Astrocyte (in vitro differentiated cells and primary cell): Measurements from ENCODE around the gene FBLN1.

Experiments
- CTCF ChIP-seq: IDR thresholded peaks from 2 replicates; pipeline ENCODE4 v1.5.1; 2011; ENCODE audit warnings: low read depth, mild to moderate bottlenecking, inconsistent platforms, low read length, moderate library complexity; ENCODE audit not compliant: insufficient read depth
- EZH2 ChIP-seq: IDR thresholded peaks from 2 replicates; pipeline ENCODE4 v1.6.1; 2012; ENCODE audit warnings: mild to moderate bottlenecking, low read length, inconsistent platforms; ENCODE audit not compliant: insufficient read depth

- TF ChIP-seq CTCF (no peak), EZH2 (no peak)
Observed at GRCh38 chr22:45602004-45602733, 99.5 kb downstream of the FBLN1 start.
